IPS-20b (cell line): ENCODE results near the gene DGKI.

Experiments
- H3K27ac ChIP-seq: one replicate; pipeline ENCODE4 v1.5.1; 2013; ENCODE audit warnings: low read length
- H3K27me3 ChIP-seq: 2 replicates; pipeline ENCODE4 v1.6.1; 2013; ENCODE audit warnings: mild to moderate bottlenecking, low read length, inconsistent platforms; ENCODE audit not compliant: insufficient read depth
- H3K36me3 ChIP-seq: 2 replicates; pipeline ENCODE4 v1.6.1; 2013; ENCODE audit warnings: low read depth, mild to moderate bottlenecking, inconsistent platforms, low read length, moderate library complexity; ENCODE audit not compliant: insufficient read depth
- H3K4me1 ChIP-seq: 2 replicates; pipeline ENCODE4 v1.6.1; 2013; ENCODE audit warnings: mild to moderate bottlenecking, control low read depth, inconsistent platforms, low read length, moderate library complexity; ENCODE audit not compliant: insufficient read depth
- H3K4me3 ChIP-seq: 2 replicates; pipeline ENCODE4 v1.5.1; 2013; ENCODE audit warnings: mild to moderate bottlenecking, low read length, inconsistent platforms
- H3K9ac ChIP-seq: 2 replicates; pipeline ENCODE4 v1.6.1; 2013; ENCODE audit warnings: low read depth, mild to moderate bottlenecking, inconsistent platforms, low read length, moderate library complexity
- H3K9me3 ChIP-seq: 2 replicates; pipeline ENCODE4 v1.6.1; 2013; ENCODE audit warnings: mild to moderate bottlenecking, low read depth, low read length, inconsistent platforms; ENCODE audit not compliant: insufficient read depth

The DGKI gene

GRCh38 chr7:137592232-137592896 is 254.4 kb downstream of the DGKI start:
- Histone ChIP-seq H3K36me3 (no peaks in the 10 kb centered on the region), H3K9ac (no peak overlapping the region), H3K4me1 (0 out of 2 replicates have a peak, but pooled peaks cover 6% of the 10 kb centered on the region), H3K4me3 (no peak overlapping the region), H3K27ac (no peak overlapping the region), H3K27me3 (no peaks in the 10 kb centered on the region), H3K9me3 (no peaks in the 10 kb centered on the region)

- H3K27me3 ChIP-seq: no peaks in the 10 kb centered on the region
- H3K27ac ChIP-seq: no peak overlapping the region
- H3K36me3 ChIP-seq: no peaks in the 10 kb centered on the region
- H3K4me1 ChIP-seq: 0 out of 2 replicates have a peak, but pooled peaks cover 6% of the 10 kb centered on the region
- no peak overlapping the region for H3K9ac ChIP-seq
- no peaks in the 10 kb centered on the region for H3K9me3 ChIP-seq
- H3K4me3 ChIP-seq: no peak overlapping the region
These were observed 255.3 kb downstream of the DGKI start for GRCh38 chr7:137591421-137591837.

GRCh38 chr7:137590756-137591305 is 255.9 kb downstream of the DGKI start:
- Histone ChIP-seq H3K36me3 (no peaks in the 10 kb centered on the region), H3K9ac (no peak overlapping the region), H3K27me3 (no peaks in the 10 kb centered on the region), H3K4me1 (0 out of 2 replicates have a peak, but pooled peaks cover 6% of the 10 kb centered on the region), H3K4me3 (no peak overlapping the region), H3K27ac (no peak overlapping the region), H3K9me3 (no peaks in the 10 kb centered on the region)

- H3K36me3 ChIP-seq: no peaks in the 10 kb centered on the region
- no peak overlapping the region for H3K27ac ChIP-seq
- H3K9ac ChIP-seq: no peak overlapping the region
- no peaks in the 10 kb centered on the region for H3K27me3 ChIP-seq
- H3K4me3 ChIP-seq: no peak overlapping the region
- H3K4me1 ChIP-seq: 0 out of 2 replicates have a peak, but pooled peaks cover 6% of the 10 kb centered on the region
- no peaks in the 10 kb centered on the region for H3K9me3 ChIP-seq
These were observed 256.6 kb downstream of the DGKI start for GRCh38 chr7:137590071-137590755.

GRCh38 chr7:137587326-137587725 is 259.4 kb downstream of the DGKI start:
- Histone ChIP-seq H3K27me3 (no peaks in the 10 kb centered on the region), H3K4me1 (0 out of 2 replicates have a peak, but pooled peaks cover 6% of the 10 kb centered on the region), H3K27ac (no peak overlapping the region), H3K36me3 (no peaks in the 10 kb centered on the region), H3K4me3 (no peak overlapping the region), H3K9me3 (no peaks in the 10 kb centered on the region), H3K9ac (no peak overlapping the region)

GRCh38 chr7:137585591-137585990 is 261.2 kb downstream of the DGKI start:
- H3K9ac ChIP-seq: no peak overlapping the region
- H3K4me3 ChIP-seq: no peak overlapping the region
- no peaks in the 10 kb centered on the region for H3K36me3 ChIP-seq
- H3K9me3 ChIP-seq: no peaks in the 10 kb centered on the region
- H3K27me3 ChIP-seq: no peaks in the 10 kb centered on the region
- H3K4me1 ChIP-seq: no peaks in the 10 kb centered on the region
- no peak overlapping the region for H3K27ac ChIP-seq

- no peaks in the 10 kb centered on the region for H3K9me3 ChIP-seq
- H3K27me3 ChIP-seq: no peaks in the 10 kb centered on the region
- no peak overlapping the region for H3K4me3 ChIP-seq
- no peak overlapping the region for H3K9ac ChIP-seq
- H3K4me1 ChIP-seq: peaks cover 4% of the 10 kb centered on the region; the same call in 1 of the 2 replicates
- H3K27ac ChIP-seq: no peak overlapping the region
- no peaks in the 10 kb centered on the region for H3K36me3 ChIP-seq
These were observed 263.6 kb downstream of the DGKI start for GRCh38 chr7:137583172-137583571.

GRCh38 chr7:137579913-137580640 is 266.7 kb downstream of the DGKI start:
- no peaks in the 10 kb centered on the region for H3K27me3 ChIP-seq
- H3K9me3 ChIP-seq: no peaks in the 10 kb centered on the region
- H3K4me1 ChIP-seq: peaks cover 9% of the 10 kb centered on the region; the same call in 1 of the 2 replicates
- H3K27ac ChIP-seq: no peak overlapping the region
- no peak overlapping the region for H3K9ac ChIP-seq
- no peaks in the 10 kb centered on the region for H3K36me3 ChIP-seq
- no peak overlapping the region for H3K4me3 ChIP-seq

- Histone ChIP-seq H3K27ac (no peak overlapping the region), H3K4me1 (peaks cover 9% of the 10 kb centered on the region; the same call in 1 of the 2 replicates), H3K9me3 (no peaks in the 10 kb centered on the region), H3K36me3 (no peaks in the 10 kb centered on the region), H3K9ac (no peak overlapping the region), H3K27me3 (no peaks in the 10 kb centered on the region), H3K4me3 (no peak overlapping the region)
These were observed 268.2 kb downstream of the DGKI start for GRCh38 chr7:137578541-137578940.

GRCh38 chr7:137577184-137577583 is 269.6 kb downstream of the DGKI start:
- no peaks in the 10 kb centered on the region for H3K27me3 ChIP-seq

GRCh38 chr7:137576481-137576880 is 270.3 kb downstream of the DGKI start:
- Histone ChIP-seq H3K9ac (no peak overlapping the region), H3K4me3 (no peak overlapping the region), H3K27ac (no peak overlapping the region), H3K27me3 (no peaks in the 10 kb centered on the region), H3K36me3 (no peaks in the 10 kb centered on the region), H3K9me3 (no peaks in the 10 kb centered on the region), H3K4me1 (peaks cover 9% of the 10 kb centered on the region; the same call in 1 of the 2 replicates)

More at GRCh38 chr7:137577184-137577583, 269.6 kb downstream of the DGKI start:
- Histone ChIP-seq H3K4me1 (peaks cover 9% of the 10 kb centered on the region; the same call in 1 of the 2 replicates), H3K9me3 (no peaks in the 10 kb centered on the region), H3K4me3 (no peak overlapping the region), H3K9ac (no peak overlapping the region), H3K36me3 (no peaks in the 10 kb centered on the region), H3K27ac (no peak overlapping the region)
